T-helper 17 cell (primary cell): ENCODE data around the gene GRIK4. TPM values are rescaled to one million over a fixed set of nuclear protein-coding genes. Genes with fewer than 3 reads are reported as not detected.
A peak's percentile ranks its signal among the peaks of the same experiment; 100 is the strongest.

Experiments used
- ATAC-seq: fragments of 150-1000 bp; cut with Tn5 transposase; 2 replicates; pipeline ENCODE4 v1.10.0; 2021; ENCODE audit warnings: mild to moderate bottlenecking, moderate library complexity
- DNase-seq, 3 donors: peaks; one replicate each; pipeline versions ENCODE4 v3.0.0 to v3.0.0-alpha.2; 2020 to 2021
- H3K9me3 ChIP-seq: one replicate; pipeline ENCODE4 v1.7.0; 2013; ENCODE audit warnings: low read length, mild to moderate bottlenecking; ENCODE audit not compliant: control insufficient read depth, poor library complexity, severe bottlenecking
- H3K27ac Mint-ChIP-seq: one replicate; pipeline ENCODE4 v1.8.0; 2022; ENCODE audit warnings: mild to moderate bottlenecking, moderate library complexity, mixed read lengths
- H3K27me3 Mint-ChIP-seq: one replicate; pipeline ENCODE4 v1.8.0; 2022; ENCODE audit warnings: mixed read lengths
- H3K36me3 Mint-ChIP-seq: one replicate; pipeline ENCODE4 v1.8.0; 2022; ENCODE audit warnings: low read depth, mixed read lengths
- H3K4me1 Mint-ChIP-seq: one replicate; pipeline ENCODE4 v1.8.0; 2022; ENCODE audit warnings: mild to moderate bottlenecking, mixed read lengths
- H3K4me3 Mint-ChIP-seq: one replicate; pipeline ENCODE4 v1.8.0; 2022; ENCODE audit warnings: mild to moderate bottlenecking, moderate library complexity, mixed read lengths
- total RNA-seq, 4 donors: library from RNA in 2 of 4; stranded (reverse) in 2 of 4; gene quantifications; one replicate each; pipeline ENCODE4 v1.2.3 and lab custom pipeline; 2022 to 2026

The GRIK4 gene
- total RNA-seq (under 1 TPM; 0.05 to 0.10 TPM), total RNA-seq (lab: John Stamatoyannopoulos, UW) (0 to 0.12 reads per million in 2 donors)

DNA sequence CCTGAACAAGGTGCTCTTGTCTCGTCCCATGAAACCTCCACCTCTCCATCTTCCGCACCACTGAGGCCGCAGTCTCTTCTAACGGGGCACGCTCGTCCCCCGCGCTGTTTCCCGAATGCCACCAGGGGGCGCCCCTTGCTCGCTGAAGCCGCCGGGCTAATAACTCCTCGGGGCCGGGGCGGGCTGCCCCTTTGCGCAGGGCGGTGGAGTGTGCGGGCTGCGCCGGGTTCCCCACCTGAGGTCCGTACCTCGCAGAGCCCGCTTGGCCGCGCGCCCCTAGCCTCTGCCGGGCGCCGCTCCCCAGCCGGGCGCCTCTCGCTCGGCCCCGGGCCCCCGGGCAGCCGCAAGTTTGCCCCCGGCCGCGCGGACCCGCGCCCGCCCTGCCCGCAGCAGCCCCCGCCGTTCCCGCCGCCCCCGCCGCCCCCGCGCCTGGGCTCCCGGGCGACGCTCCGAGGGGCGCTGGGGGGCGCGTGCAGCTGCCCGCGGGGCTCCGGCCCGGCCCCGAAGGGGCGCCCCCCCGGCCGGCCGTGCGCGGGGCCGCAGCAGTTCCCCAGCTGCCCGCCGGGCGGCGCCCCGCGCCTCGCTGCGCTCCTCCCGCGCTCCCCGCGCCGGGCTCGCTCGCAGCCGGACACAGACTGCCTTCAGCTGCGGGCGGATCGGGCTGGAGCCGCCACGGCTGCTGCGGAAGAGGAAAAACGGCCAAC is at the start of gene GRIK4:
TSS of gene GRIK4 (plus strand) at position 633 of the 704 bp plus-strand sequence. CDS start 148,571 bp downstream, outside the sequence.
- Mint-ChIP-seq H3K27me3 (peaks cover 85% of the 10 kb centered on the region), H3K4me1 (peaks cover 8% of the 10 kb centered on the region), H3K36me3 (peaks cover 8% of the 10 kb centered on the region), H3K27ac (no peak within 1 kb of the TSS), H3K4me3 (peak within 1 kb of the TSS; percentile 74)
- peak; percentile 88 for ATAC-seq
- peak; percentile 32 to 71 (median 53) for DNase-seq
- H3K9me3 ChIP-seq = no peaks in the 10 kb centered on the region

DNA sequence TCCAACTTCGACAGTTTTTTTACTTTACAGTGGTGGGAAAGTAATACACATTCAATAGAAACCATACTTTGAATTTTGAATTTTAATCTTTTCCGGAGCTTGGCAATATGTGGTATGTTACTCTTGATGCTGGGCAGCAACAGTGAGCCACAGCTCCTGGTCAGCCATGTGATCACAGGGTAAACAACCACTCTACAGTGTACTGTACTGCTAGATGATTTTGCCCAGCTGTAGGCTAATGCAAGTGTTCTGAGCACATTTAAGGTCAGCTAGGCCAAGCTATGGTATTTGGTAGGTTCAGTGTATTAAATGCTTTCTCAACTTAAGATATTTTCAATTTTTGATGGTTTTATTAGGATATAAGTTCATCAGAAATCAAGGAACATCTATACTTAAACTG is 48.7 kb upstream of the GRIK4 start:
- no peaks in the 10 kb centered on the region for H3K27me3 Mint-ChIP-seq
- no peak for DNase-seq
- no peak overlapping the region for H3K4me3 Mint-ChIP-seq
- H3K4me1 Mint-ChIP-seq = no peaks in the 10 kb centered on the region
- ATAC-seq = no peak
- no peaks in the 10 kb centered on the region for H3K9me3 ChIP-seq
- H3K27ac Mint-ChIP-seq = no peak overlapping the region
- H3K36me3 Mint-ChIP-seq = peaks cover 7% of the 10 kb centered on the region

- no peak overlapping the region for H3K27ac Mint-ChIP-seq
- no peaks in the 10 kb centered on the region for H3K4me1 Mint-ChIP-seq
- DNase-seq = no peak
- H3K9me3 ChIP-seq = no peaks in the 10 kb centered on the region
- ATAC-seq = no peak
- no peak overlapping the region for H3K4me3 Mint-ChIP-seq
- H3K27me3 Mint-ChIP-seq = no peaks in the 10 kb centered on the region
- H3K36me3 Mint-ChIP-seq = peaks cover 10% of the 10 kb centered on the region
These were observed 45.5 kb upstream of the GRIK4 start for GRCh38 chr11:120465921-120466534.

- peaks cover 8% of the 10 kb centered on the region for H3K36me3 Mint-ChIP-seq
- no peaks in the 10 kb centered on the region for H3K27me3 Mint-ChIP-seq
- no peak for ATAC-seq
These were observed 43.9 kb upstream of the GRIK4 start for GRCh38 chr11:120467627-120468026.

GRCh38 chr11:120471131-120471530 is 40.4 kb upstream of the GRIK4 start:
- H3K36me3 Mint-ChIP-seq = peaks cover 8% of the 10 kb centered on the region
- no peaks in the 10 kb centered on the region for H3K9me3 ChIP-seq
- H3K27ac Mint-ChIP-seq = no peak overlapping the region
- H3K27me3 Mint-ChIP-seq = no peaks in the 10 kb centered on the region
- no peak for ATAC-seq
- DNase-seq = no peak
- H3K4me3 Mint-ChIP-seq = no peak overlapping the region
- H3K4me1 Mint-ChIP-seq = peaks cover 2% of the 10 kb centered on the region

More at GRCh38 chr11:120467627-120468026, 43.9 kb upstream of the GRIK4 start:
- peaks cover 2% of the 10 kb centered on the region for H3K4me1 Mint-ChIP-seq
- no peak for DNase-seq
- H3K27ac Mint-ChIP-seq = no peak overlapping the region
- H3K4me3 Mint-ChIP-seq = no peak overlapping the region
- no peaks in the 10 kb centered on the region for H3K9me3 ChIP-seq

- no peaks in the 10 kb centered on the region for H3K27me3 Mint-ChIP-seq
- H3K4me3 Mint-ChIP-seq = no peak overlapping the region
- ATAC-seq (no peak), DNase-seq (no peak)
- H3K36me3 Mint-ChIP-seq = peaks cover 11% of the 10 kb centered on the region
- no peaks in the 10 kb centered on the region for H3K9me3 ChIP-seq
- peaks cover 2% of the 10 kb centered on the region for H3K4me1 Mint-ChIP-seq
- H3K27ac Mint-ChIP-seq = no peak overlapping the region
These were observed 39.6 kb upstream of the GRIK4 start for GRCh38 chr11:120471994-120472393.

GRCh38 chr11:120473503-120473902 is 38.0 kb upstream of the GRIK4 start:
- ATAC-seq (no peak), DNase-seq (no peak)
- Mint-ChIP-seq H3K36me3 (peaks cover 13% of the 10 kb centered on the region), H3K4me3 (no peak overlapping the region), H3K27ac (no peak overlapping the region), H3K4me1 (peaks cover 3% of the 10 kb centered on the region), H3K27me3 (no peaks in the 10 kb centered on the region)
- no peaks in the 10 kb centered on the region for H3K9me3 ChIP-seq

GRCh38 chr11:120482149-120482548 is 29.4 kb upstream of the GRIK4 start:
- Mint-ChIP-seq H3K27ac (no peak overlapping the region), H3K36me3 (peaks cover 4% of the 10 kb centered on the region), H3K27me3 (no peaks in the 10 kb centered on the region), H3K4me3 (no peak overlapping the region), H3K4me1 (peaks cover 11% of the 10 kb centered on the region)
- no peaks in the 10 kb centered on the region for H3K9me3 ChIP-seq
- ATAC-seq (no peak), DNase-seq (no peak)

DNA sequence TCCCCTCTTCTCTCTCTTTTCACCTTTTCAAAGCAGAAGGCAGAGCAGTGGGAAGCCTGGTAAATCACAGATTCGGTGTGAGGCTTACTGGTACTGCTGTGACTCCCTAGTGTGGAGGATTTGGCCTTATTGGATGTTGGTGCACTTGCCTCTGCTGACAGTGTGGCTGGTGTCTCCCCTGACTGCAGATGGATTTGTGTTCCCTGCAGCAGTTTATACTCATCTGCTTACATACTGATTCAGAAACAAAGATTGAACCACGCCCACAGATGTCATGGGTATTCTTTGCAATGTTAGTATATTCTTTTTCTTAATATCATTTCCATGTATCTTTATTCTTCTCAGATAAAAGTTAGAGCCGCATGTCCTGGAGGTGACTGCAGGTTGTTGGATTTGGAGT is 26.8 kb upstream of the GRIK4 start:
- no peaks in the 10 kb centered on the region for H3K9me3 ChIP-seq
- no peak overlapping the region for H3K4me3 Mint-ChIP-seq
- H3K36me3 Mint-ChIP-seq = peaks cover 4% of the 10 kb centered on the region
- H3K27ac Mint-ChIP-seq = no peak overlapping the region
- H3K4me1 Mint-ChIP-seq = peaks cover 4% of the 10 kb centered on the region
- H3K27me3 Mint-ChIP-seq = no peaks in the 10 kb centered on the region
- no peak for ATAC-seq
- no peak for DNase-seq

- DNase-seq (no peak), ATAC-seq (no peak)
- Mint-ChIP-seq H3K4me1 (no peaks in the 10 kb centered on the region), H3K27me3 (no peaks in the 10 kb centered on the region), H3K36me3 (peaks cover 2% of the 10 kb centered on the region), H3K27ac (no peak overlapping the region), H3K4me3 (no peak overlapping the region)
- H3K9me3 ChIP-seq = no peaks in the 10 kb centered on the region
These were observed 25.4 kb upstream of the GRIK4 start for GRCh38 chr11:120486138-120486537.

- H3K36me3 Mint-ChIP-seq = peaks cover 2% of the 10 kb centered on the region
- H3K27ac Mint-ChIP-seq = no peak overlapping the region
- H3K4me1 Mint-ChIP-seq = no peaks in the 10 kb centered on the region
These were observed 21.7 kb upstream of the GRIK4 start for GRCh38 chr11:120489799-120490198.

DNA sequence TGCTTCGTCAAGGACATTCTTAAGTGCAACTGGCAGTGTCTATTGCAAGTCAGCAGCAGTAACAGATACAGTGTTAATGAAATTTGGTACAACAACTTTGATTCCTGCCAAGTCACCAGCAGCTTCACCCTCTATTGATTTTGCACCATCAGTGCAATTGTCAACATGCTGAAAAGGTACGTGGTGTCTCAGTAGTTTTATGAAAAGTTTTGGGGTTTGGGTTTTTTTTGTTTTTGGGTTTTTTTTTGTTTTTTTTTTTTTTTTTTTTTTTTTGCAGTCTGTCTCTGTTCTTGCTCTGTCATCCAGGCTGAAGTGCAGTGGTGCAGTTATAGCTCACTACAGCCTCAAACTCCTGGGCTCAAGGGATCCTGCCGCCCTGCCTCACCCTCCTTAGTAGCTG is 19.1 kb upstream of the GRIK4 start:
- H3K4me1 Mint-ChIP-seq = peaks cover 2% of the 10 kb centered on the region
- H3K9me3 ChIP-seq = no peaks in the 10 kb centered on the region
- no peak for ATAC-seq

More at GRCh38 chr11:120489799-120490198, 21.7 kb upstream of the GRIK4 start:
- Mint-ChIP-seq H3K27me3 (peaks cover 8% of the 10 kb centered on the region), H3K4me3 (no peak overlapping the region)
- DNase-seq = no peak
- ATAC-seq = no peak
- H3K9me3 ChIP-seq = no peaks in the 10 kb centered on the region

DNA sequence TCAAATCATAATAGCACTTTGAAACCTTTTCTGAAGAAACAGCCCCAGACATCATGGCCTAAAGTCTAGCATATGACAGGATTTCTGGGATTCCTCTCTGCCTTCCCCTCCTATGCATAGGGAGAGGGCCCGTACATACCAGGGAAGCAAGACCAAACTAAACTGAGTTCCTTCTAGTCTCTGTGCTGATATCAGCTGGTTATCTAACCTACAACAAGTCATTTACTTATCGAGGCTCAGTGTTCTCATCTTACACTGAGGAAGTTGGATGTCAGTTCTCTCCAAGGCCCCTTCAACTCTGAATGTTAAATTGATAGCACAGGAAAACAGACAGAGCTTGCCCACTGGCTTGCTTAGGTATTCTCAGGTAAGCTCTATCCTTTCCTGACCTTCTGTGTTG is 17.0 kb upstream of the GRIK4 start:
- DNase-seq (no peak), ATAC-seq (no peak)
- H3K4me1 Mint-ChIP-seq = peaks cover 2% of the 10 kb centered on the region
- no peak overlapping the region for H3K4me3 Mint-ChIP-seq
- H3K27ac Mint-ChIP-seq = no peak overlapping the region
- peaks cover 3% of the 10 kb centered on the region for H3K36me3 Mint-ChIP-seq
- no peaks in the 10 kb centered on the region for H3K9me3 ChIP-seq
- peaks cover 40% of the 10 kb centered on the region for H3K27me3 Mint-ChIP-seq

More for the DNA sequence above, 19.1 kb upstream of the GRIK4 start:
- Mint-ChIP-seq H3K27me3 (peaks cover 25% of the 10 kb centered on the region), H3K4me3 (no peak overlapping the region), H3K36me3 (peaks cover 3% of the 10 kb centered on the region), H3K27ac (no peak overlapping the region)
- no peak for DNase-seq

DNA sequence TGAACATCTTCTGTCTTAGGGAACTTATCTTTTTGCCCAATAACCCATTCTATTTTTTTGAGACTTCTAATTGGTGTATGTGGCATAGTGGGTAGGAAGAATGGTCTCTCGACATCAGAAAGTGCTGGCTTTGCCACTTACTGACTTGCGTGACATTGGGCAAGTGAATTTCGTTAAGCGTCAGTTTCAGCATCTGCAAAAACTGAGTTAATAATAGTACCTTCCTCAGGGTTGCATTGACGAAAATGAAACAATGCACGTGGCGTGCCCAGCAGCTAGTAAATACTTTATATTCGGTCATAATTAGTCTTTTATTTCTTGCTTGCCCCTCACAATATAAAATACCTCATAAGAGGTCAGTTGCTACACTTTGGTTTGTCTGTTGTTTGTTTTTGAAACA is 12.5 kb upstream of the GRIK4 start:
- Mint-ChIP-seq H3K4me1 (peaks cover 2% of the 10 kb centered on the region), H3K36me3 (peaks cover 3% of the 10 kb centered on the region), H3K4me3 (no peak overlapping the region), H3K27me3 (peaks cover 73% of the 10 kb centered on the region), H3K27ac (no peak overlapping the region)
- H3K9me3 ChIP-seq = no peaks in the 10 kb centered on the region
- no peak for DNase-seq
- ATAC-seq = no peak
